GM18870 (cell line): ENCODE measurements around the gene PCDHA11.
"Not testable (repeated sequence)": the region's sequence is repeated elsewhere in the genome, so short reads cannot be mapped to it uniquely, and the experiment has no call there.

Experiments
- ATAC-seq: cut with Tn5 transposase; IDR thresholded peaks from one replicate; pipeline ENCODE4 v1.9.1; 2021; ENCODE audit warnings: moderate library complexity; ENCODE audit not compliant: unreplicated experiment

The PCDHA11 gene, protein sequence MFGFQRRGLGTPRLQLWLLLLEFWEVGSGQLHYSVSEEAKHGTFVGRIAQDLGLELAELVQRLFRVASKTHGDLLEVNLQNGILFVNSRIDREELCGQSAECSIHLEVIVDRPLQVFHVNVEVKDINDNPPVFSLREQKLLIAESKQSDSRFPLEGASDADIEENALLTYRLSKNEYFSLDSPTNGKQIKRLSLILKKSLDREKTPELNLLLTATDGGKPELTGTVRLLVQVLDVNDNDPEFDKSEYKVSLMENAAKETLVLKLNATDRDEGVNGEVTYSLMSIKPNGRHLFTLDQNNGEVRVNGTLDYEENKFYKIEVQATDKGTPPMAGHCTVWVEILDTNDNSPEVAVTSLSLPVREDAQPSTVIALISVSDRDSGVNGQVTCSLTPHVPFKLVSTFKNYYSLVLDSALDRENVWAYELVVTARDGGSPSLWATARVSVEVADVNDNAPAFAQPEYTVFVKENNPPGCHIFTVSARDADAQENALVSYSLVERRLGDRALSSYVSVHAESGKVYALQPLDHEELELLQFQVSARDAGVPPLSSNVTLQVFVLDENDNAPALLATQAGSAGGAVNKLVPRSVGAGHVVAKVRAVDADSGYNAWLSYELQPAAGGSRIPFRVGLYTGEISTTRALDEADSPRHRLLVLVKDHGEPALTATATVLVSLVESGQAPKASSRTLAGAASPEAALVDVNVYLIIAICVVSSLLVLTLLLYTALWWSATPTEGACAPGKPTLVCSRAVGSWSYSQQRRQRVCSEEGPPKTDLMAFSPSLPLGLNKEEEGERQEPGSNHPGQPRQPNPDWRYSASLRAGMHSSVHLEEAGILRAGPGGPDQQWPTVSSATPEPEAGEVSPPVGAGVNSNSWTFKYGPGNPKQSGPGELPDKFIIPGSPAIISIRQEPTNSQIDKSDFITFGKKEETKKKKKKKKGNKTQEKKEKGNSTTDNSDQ

GRCh38 chr5:140868721-140869554 lies at the start of gene PCDHA11:
TSS of gene PCDHA11 (plus strand) at chr5:140868957. CDS start at chr5:140869104, 147 bp downstream.
- ATAC-seq, result no peak

GRCh38 chr5:140821375-140822280 lies 47.1 kb upstream of the PCDHA11 start, which contains the start of gene PCDHA5:
TSS of gene PCDHA5 (plus strand) at chr5:140821613.
- no peak for ATAC-seq

DNA sequence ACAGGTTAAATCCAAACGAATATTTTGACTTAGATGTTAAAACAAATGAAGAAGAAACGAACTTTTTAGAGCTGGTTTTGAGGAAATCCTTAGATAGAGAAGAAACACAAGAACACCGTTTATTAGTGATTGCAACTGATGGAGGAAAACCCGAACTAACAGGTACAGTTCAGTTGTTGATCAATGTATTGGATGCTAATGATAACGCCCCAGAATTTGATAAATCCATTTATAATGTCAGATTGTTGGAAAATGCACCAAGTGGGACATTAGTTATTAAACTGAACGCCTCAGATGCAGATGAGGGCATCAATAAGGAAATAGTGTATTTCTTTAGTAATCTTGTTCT lies 46.5 kb upstream of the PCDHA11 start:
- no peak for ATAC-seq

DNA sequence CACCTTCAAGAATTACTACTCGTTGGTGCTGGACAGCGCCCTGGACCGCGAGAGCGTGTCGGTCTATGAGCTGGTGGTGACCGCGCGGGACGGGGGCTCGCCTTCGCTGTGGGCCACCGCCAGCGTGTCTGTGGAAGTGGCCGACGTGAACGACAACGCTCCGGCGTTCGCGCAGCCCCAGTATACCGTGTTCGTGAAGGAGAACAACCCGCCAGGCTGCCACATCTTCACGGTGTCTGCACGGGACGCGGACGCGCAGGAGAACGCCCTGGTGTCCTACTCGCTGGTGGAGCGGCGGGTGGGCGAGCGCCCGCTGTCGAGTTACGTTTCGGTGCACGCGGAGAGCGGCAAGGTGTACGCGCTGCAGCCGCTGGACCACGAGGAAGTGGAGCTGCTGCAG lies 45.8 kb upstream of the PCDHA11 start:
- ATAC-seq, result not testable (repeated sequence)

DNA sequence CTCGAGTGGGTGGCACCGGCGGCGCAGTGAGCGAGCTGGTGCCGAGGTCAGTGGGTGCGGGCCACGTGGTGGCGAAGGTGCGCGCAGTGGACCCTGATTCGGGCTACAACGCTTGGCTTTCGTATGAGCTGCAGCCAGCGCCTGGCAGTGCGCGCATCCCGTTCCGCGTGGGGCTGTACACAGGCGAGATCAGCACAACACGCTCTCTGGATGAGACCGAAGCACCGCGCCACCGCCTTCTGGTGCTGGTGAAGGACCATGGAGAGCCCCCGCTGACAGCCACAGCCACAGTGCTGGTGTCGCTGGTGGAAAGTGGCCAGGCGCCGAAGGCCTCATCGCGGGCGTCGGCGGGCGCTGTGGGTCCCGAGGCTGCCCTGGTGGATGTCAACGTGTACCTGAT lies 45.3 kb upstream of the PCDHA11 start:
- no peak for ATAC-seq

DNA sequence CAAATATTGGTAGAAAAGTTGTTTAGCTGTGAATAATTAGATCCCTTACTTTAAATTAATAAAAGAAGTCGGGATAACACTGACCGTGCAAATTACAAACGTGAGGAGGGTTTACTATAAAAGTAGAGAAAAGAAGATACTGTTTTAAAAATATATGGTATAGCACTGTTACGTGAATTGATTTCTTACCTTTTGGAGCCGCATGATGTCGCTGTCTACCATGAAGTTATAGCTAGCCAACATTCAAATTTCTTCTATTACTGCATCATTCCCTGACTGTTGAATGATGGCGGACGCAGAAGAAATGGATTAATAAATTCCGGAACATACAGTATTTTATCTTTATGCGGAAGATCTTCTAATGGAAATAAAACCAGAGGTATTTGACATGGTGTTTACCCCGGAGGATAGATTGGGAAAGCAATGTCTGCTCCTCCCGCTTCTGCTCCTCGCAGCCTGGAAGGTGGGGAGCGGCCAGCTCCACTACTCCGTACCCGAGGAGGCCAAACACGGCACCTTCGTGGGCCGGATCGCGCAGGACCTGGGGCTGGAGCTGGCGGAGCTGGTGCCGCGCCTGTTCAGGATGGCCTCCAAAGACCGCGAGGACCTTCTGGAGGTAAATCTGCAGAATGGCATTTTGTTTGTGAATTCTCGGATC lies 40.9 kb upstream of the PCDHA11 start, which contains the start of gene PCDHA6:
PCDHA6 (plus strand) TSS at position 257 of the 658 bp plus-strand sequence; CDS start at position 389, 132 bp downstream.
- no peak for ATAC-seq

DNA sequence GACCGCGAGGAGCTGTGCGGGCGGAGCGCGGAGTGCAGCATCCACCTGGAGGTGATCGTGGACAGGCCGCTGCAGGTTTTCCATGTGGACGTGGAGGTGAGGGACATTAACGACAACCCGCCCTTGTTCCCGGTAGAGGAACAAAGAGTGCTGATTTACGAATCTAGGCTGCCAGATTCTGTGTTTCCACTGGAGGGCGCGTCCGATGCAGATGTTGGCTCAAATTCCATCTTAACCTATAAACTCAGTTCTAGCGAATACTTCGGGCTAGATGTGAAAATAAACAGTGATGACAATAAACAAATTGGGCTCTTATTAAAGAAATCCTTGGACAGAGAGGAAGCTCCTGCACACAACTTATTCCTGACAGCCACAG lies 40.4 kb upstream of the PCDHA11 start:
- ATAC-seq, result no peak

GRCh38 chr5:140829511-140830501 lies 39.0 kb upstream of the PCDHA11 start:
- ATAC-seq, result not testable (repeated sequence)

GRCh38 chr5:140833993-140834392 lies 34.8 kb upstream of the PCDHA11 start, which contains the start of gene PCDHA7:
TSS of gene PCDHA7 (plus strand) at chr5:140834269. CDS start at chr5:140834384, 115 bp downstream.
- ATAC-seq, result no peak

- not testable (repeated sequence) for ATAC-seq
Observed at GRCh38 chr5:140834439-140835008, 34.2 kb upstream of the PCDHA11 start.

DNA sequence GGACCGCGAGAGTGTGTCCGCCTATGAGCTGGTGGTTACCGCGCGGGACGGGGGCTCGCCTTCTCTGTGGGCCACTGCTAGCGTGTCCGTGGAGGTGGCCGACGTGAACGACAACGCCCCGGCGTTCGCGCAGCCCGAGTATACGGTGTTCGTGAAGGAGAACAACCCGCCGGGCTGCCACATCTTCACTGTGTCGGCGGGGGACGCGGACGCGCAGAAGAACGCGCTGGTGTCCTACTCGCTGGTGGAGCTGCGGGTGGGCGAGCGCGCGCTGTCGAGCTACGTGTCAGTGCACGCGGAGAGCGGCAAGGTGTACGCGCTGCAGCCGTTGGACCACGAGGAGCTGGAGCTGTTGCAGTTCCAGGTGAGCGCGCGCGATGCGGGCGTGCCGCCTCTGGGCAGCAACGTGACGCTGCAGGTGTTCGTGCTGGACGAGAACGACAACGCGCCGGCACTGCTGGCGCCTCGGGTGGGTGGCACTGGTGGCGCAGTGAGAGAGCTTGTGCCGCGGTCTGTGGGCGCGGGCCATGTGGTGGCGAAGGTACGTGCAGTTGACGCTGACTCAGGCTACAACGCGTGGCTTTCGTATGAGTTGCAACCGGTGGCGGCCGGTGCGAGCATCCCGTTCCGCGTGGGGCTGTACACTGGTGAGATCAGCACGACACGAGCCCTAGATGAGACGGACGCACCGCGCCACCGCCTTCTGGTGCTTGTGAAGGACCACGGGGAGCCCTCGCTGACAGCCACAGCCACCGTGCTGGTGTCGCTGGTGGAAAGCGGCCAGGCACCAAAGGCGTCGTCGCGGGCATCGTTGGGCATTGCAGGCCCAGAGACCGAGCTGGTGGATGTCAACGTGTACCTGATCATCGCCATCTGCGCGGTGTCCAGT lies 32.9 kb upstream of the PCDHA11 start:
- ATAC-seq, result no peak

DNA sequence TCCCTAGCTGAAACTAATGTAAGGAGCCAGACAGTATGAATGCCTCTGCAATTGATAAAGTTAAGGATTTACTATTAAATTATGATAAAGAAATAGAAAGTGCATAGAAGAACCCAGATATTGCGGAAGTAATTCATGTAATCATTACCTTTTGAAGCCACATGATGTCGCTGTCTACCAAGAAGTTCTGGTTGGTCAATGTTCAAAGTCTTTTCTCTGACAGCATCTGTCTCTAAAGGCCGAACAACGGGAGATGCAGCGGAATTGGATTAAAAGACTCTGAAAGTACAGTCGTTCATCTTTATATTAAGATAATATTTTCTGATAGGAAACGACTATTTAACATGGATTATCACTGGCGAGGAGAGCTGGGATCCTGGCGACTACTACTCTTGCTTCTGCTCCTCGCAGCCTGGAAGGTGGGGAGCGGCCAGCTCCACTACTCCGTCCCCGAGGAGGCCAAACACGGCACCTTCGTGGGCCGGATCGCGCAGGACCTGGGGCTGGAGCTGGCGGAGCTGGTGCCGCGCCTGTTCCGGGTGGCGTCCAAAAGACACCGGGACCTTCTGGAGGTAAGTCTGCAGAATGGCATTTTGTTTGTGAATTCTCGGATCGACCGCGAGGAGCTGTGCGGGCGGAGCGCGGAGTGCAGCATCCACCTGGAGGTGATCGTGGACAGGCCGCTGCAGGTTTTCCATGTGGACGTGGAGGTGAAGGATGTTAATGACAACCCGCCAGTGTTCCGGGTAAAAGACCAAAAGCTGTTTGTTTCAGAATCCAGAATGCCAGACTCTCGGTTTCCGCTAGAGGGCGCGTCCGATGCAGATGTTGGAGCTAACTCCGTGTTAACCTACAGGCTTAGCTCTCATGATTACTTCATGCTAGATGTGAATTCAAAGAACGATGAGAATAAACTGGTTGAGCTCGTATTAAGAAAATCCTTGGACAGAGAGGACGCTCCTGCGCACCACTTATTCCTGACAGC lies 27.5 kb upstream of the PCDHA11 start, which contains the start of gene PCDHA8:
PCDHA8 (plus strand) TSS at position 210 of the 985 bp plus-strand sequence; CDS start at position 345, 135 bp downstream.
- no peak for ATAC-seq

- ATAC-seq, result no peak
Observed at GRCh38 chr5:140842798-140843733, 25.7 kb upstream of the PCDHA11 start.
